ENCODE results near the gene JARID2. TPM values are rescaled to one million over a fixed set of nuclear protein-coding genes. Genes with fewer than 3 reads are reported as not detected.

The JARID2 gene
- total RNA-seq, 1 donor from 2014 or later = 17.9 TPM

GRCh38 chr6:15404685-15404980, 158.8 kb downstream of the JARID2 start:
- Histone ChIP-seq H3K36me3 (no peaks in the 10 kb centered on the region), H3K27ac (no peak overlapping the region), H3K27me3 (no peaks in the 10 kb centered on the region), H3K9me3 (no peaks in the 10 kb centered on the region), H3K4me1 (peaks cover 26% of the 10 kb centered on the region), H3K4me3 (no peak overlapping the region)
- intact Hi-C loops (cut with DNase I) = no loop called here
- TF ChIP-seq POLR2A (IDR thresholded peaks at IDR 0.05) (no peak), POLR2AphosphoS5 (IDR thresholded peaks at IDR 0.05; ENCODE audit: insufficient read depth in 1 of 2, low read depth in 1 of 2) (no peak)
- DNase-seq (ENCODE audit: extremely low spot score in 2 of 2) = no peak

GRCh38 chr6:15405129-15406068, 159.5 kb downstream of the JARID2 start:
- peaks cover 18% of the 10 kb centered on the region for H3K4me1 ChIP-seq
- H3K27ac ChIP-seq = no peak overlapping the region
- TF ChIP-seq CTCF (IDR thresholded peaks at IDR 0.05) (no peak), POLR2AphosphoS5 (IDR thresholded peaks at IDR 0.05; ENCODE audit: insufficient read depth in 1 of 2, low read depth in 1 of 2) (no peak), POLR2A (IDR thresholded peaks at IDR 0.05) (no peak)
- H3K36me3 ChIP-seq = no peaks in the 10 kb centered on the region
- intact Hi-C loops (cut with DNase I) = no loop called here
- no peak overlapping the region for H3K4me3 ChIP-seq
- DNase-seq (ENCODE audit: extremely low spot score in 2 of 2) = no peak
- no peaks in the 10 kb centered on the region for H3K9me3 ChIP-seq
- H3K27me3 ChIP-seq = no peaks in the 10 kb centered on the region

- intact Hi-C loops (cut with DNase I) = no loop called here
- no peak overlapping the region for H3K4me3 ChIP-seq
- H3K36me3 ChIP-seq = no peaks in the 10 kb centered on the region
- DNase-seq (ENCODE audit: extremely low spot score in 2 of 2) = no peak
- TF ChIP-seq CTCF (IDR thresholded peaks at IDR 0.05) = no peak
- no peak for TF ChIP-seq POLR2AphosphoS5 (IDR thresholded peaks at IDR 0.05; ENCODE audit: insufficient read depth in 1 of 2, low read depth in 1 of 2)
- TF ChIP-seq POLR2A (IDR thresholded peaks at IDR 0.05) = no peak
- H3K27me3 ChIP-seq = no peaks in the 10 kb centered on the region
- H3K9me3 ChIP-seq = no peaks in the 10 kb centered on the region
- no peak overlapping the region for H3K27ac ChIP-seq
- H3K4me1 ChIP-seq = peaks cover 7% of the 10 kb centered on the region
Measured at GRCh38 chr6:15406452-15406851, 160.6 kb downstream of the JARID2 start.

GRCh38 chr6:15408008-15408407, 162.1 kb downstream of the JARID2 start:
- intact Hi-C loops (cut with DNase I) = no loop called here
- H3K27me3 ChIP-seq = no peaks in the 10 kb centered on the region
- no peak for DNase-seq (ENCODE audit: extremely low spot score in 2 of 2)
- TF ChIP-seq CTCF (IDR thresholded peaks at IDR 0.05) = no peak
- TF ChIP-seq POLR2AphosphoS5 (IDR thresholded peaks at IDR 0.05; ENCODE audit: insufficient read depth in 1 of 2, low read depth in 1 of 2) = no peak
- no peak for TF ChIP-seq POLR2A (IDR thresholded peaks at IDR 0.05)
- H3K36me3 ChIP-seq = no peaks in the 10 kb centered on the region
- no peak overlapping the region for H3K4me3 ChIP-seq
- H3K4me1 ChIP-seq = peaks cover 5% of the 10 kb centered on the region
- H3K27ac ChIP-seq = no peak overlapping the region
- H3K9me3 ChIP-seq = no peaks in the 10 kb centered on the region

- no peak for DNase-seq (ENCODE audit: extremely low spot score in 2 of 2)
- no peak overlapping the region for H3K27ac ChIP-seq
- intact Hi-C loops (cut with DNase I) = no loop called here
- H3K36me3 ChIP-seq = no peaks in the 10 kb centered on the region
- TF ChIP-seq POLR2AphosphoS5 (IDR thresholded peaks at IDR 0.05; ENCODE audit: insufficient read depth in 1 of 2, low read depth in 1 of 2) (no peak), POLR2A (IDR thresholded peaks at IDR 0.05) (no peak), CTCF (IDR thresholded peaks at IDR 0.05) (no peak)
- H3K9me3 ChIP-seq = no peaks in the 10 kb centered on the region
- H3K4me3 ChIP-seq = no peak overlapping the region
- H3K4me1 ChIP-seq = peaks cover 9% of the 10 kb centered on the region
- no peaks in the 10 kb centered on the region for H3K27me3 ChIP-seq
Measured at GRCh38 chr6:15408758-15409157, 162.9 kb downstream of the JARID2 start.
